ENCODE measurements around the gene SERPINB10.
"Not testable (repeated sequence)": the region's sequence is repeated elsewhere in the genome, so short reads cannot be mapped to it uniquely, and the experiment has no call there.

Gene SERPINB10

GRCh38 chr18:63936156-63936931 lies 28.6 kb downstream of the SERPINB10 start:
- Histone ChIP-seq H3K4me2 (ENCODE audit: low read length) (no peak overlapping the region), H2AFZ (ENCODE audit: low read length) (no peak overlapping the region), H3K4me1 (ENCODE audit: insufficient read depth, low read length, severe bottlenecking) (no peaks in the 10 kb centered on the region), H3K9me2 (ENCODE audit: low read depth, low read length) (no peaks in the 10 kb centered on the region), H4K20me1 (ENCODE audit: insufficient read depth, low read length) (no peaks in the 10 kb centered on the region), H3K9ac (ENCODE audit: low read length) (no peak overlapping the region), H3F3A (ENCODE audit: insufficient read depth, low read length) (no peaks in the 10 kb centered on the region), H3K27ac (ENCODE audit: low read depth, low read length, poor library complexity, severe bottlenecking) (no peak overlapping the region), H3K4me3 (ENCODE audit: low read depth, low read length, poor library complexity, severe bottlenecking) (no peak overlapping the region), H3K79me2 (ENCODE audit: insufficient read depth, low read length) (no peaks in the 10 kb centered on the region), H3K27me3 (ENCODE audit: insufficient read depth, low read length) (no peaks in the 10 kb centered on the region), H3K9me3 (ENCODE audit: low read length) (no peaks in the 10 kb centered on the region), H3K36me3 (ENCODE audit: insufficient read depth, low read length) (no peaks in the 10 kb centered on the region)
- no peak for TF ChIP-seq EZH2 (IDR thresholded peaks at IDR 0.05; ENCODE audit: borderline replicate concordance, low read length)
- TF ChIP-seq CTCF (IDR thresholded peaks at IDR 0.05; ENCODE audit: low read length): peak; percentile 65

DNA sequence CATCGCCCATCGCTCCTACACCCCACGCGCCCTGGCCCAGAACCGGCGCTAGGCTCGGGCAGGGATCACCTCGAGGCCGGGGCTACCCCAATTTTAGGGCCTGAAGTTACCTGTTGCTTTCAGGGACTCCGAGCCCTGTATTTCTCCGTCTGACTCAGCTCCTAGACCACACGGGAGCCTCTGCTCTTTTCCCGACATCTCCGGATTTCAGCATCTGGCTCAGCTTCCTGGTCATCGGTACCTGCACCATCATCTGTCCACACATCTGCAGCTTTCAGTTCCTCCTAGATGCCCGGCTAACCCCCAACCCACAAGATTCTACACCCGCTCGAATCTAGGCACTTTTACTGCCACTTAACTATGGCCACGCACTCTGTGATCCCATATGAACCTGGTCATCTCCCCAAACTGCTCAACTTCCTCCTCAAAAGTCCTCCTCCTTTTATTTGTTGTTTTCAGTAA lies 29.2 kb downstream of the SERPINB10 start:
- H3F3A ChIP-seq (ENCODE audit: insufficient read depth, low read length): no peaks in the 10 kb centered on the region
- TF ChIP-seq CTCF (IDR thresholded peaks at IDR 0.05; ENCODE audit: low read length) (no peak), EZH2 (IDR thresholded peaks at IDR 0.05; ENCODE audit: borderline replicate concordance, low read length) (no peak)
- H3K27ac ChIP-seq (ENCODE audit: low read depth, low read length, poor library complexity, severe bottlenecking): no peak overlapping the region

GRCh38 chr18:63940008-63940407 lies 32.2 kb downstream of the SERPINB10 start:
- H3K9ac ChIP-seq (ENCODE audit: low read length): no peak overlapping the region
- H3K27me3 ChIP-seq (ENCODE audit: insufficient read depth, low read length): no peaks in the 10 kb centered on the region
- no peaks in the 10 kb centered on the region for H3K4me1 ChIP-seq (ENCODE audit: insufficient read depth, low read length, severe bottlenecking)
- no peaks in the 10 kb centered on the region for H3K36me3 ChIP-seq (ENCODE audit: insufficient read depth, low read length)
- no peaks in the 10 kb centered on the region for H3K79me2 ChIP-seq (ENCODE audit: insufficient read depth, low read length)
- no peaks in the 10 kb centered on the region for H4K20me1 ChIP-seq (ENCODE audit: insufficient read depth, low read length)
- H3K4me3 ChIP-seq (ENCODE audit: low read depth, low read length, poor library complexity, severe bottlenecking): no peak overlapping the region
- no peaks in the 10 kb centered on the region for H3K9me3 ChIP-seq (ENCODE audit: low read length)
- no peaks in the 10 kb centered on the region for H3K9me2 ChIP-seq (ENCODE audit: low read depth, low read length)
- H3K27ac ChIP-seq (ENCODE audit: low read depth, low read length, poor library complexity, severe bottlenecking): no peak overlapping the region
- H3K4me2 ChIP-seq (ENCODE audit: low read length): no peak overlapping the region
- no peak for TF ChIP-seq CTCF (IDR thresholded peaks at IDR 0.05; ENCODE audit: low read length)
- TF ChIP-seq EZH2 (IDR thresholded peaks at IDR 0.05; ENCODE audit: borderline replicate concordance, low read length): no peak
- no peaks in the 10 kb centered on the region for H3F3A ChIP-seq (ENCODE audit: insufficient read depth, low read length)
- H2AFZ ChIP-seq (ENCODE audit: low read length): no peak overlapping the region

More for the DNA sequence above, 29.2 kb downstream of the SERPINB10 start:
- no peaks in the 10 kb centered on the region for H3K9me3 ChIP-seq (ENCODE audit: low read length)
- no peak overlapping the region for H3K4me2 ChIP-seq (ENCODE audit: low read length)
- no peaks in the 10 kb centered on the region for H3K36me3 ChIP-seq (ENCODE audit: insufficient read depth, low read length)
- H3K79me2 ChIP-seq (ENCODE audit: insufficient read depth, low read length): no peaks in the 10 kb centered on the region
- H3K27me3 ChIP-seq (ENCODE audit: insufficient read depth, low read length): no peaks in the 10 kb centered on the region
- H3K9me2 ChIP-seq (ENCODE audit: low read depth, low read length): no peaks in the 10 kb centered on the region
- H4K20me1 ChIP-seq (ENCODE audit: insufficient read depth, low read length): no peaks in the 10 kb centered on the region
- H3K9ac ChIP-seq (ENCODE audit: low read length): no peak overlapping the region
- H3K4me3 ChIP-seq (ENCODE audit: low read depth, low read length, poor library complexity, severe bottlenecking): no peak overlapping the region
- H3K4me1 ChIP-seq (ENCODE audit: insufficient read depth, low read length, severe bottlenecking): no peaks in the 10 kb centered on the region
- H2AFZ ChIP-seq (ENCODE audit: low read length): no peak overlapping the region

- not testable (repeated sequence) for H3K79me2 ChIP-seq (ENCODE audit: insufficient read depth, low read length); H3K36me3 ChIP-seq (ENCODE audit: insufficient read depth, low read length); H3K4me1 ChIP-seq (ENCODE audit: insufficient read depth, low read length, severe bottlenecking); H3K27me3 ChIP-seq (ENCODE audit: insufficient read depth, low read length); H3K4me2 ChIP-seq (ENCODE audit: low read length); H2AFZ ChIP-seq (ENCODE audit: low read length); H3K4me3 ChIP-seq (ENCODE audit: low read depth, low read length, poor library complexity, severe bottlenecking); H3K9me3 ChIP-seq (ENCODE audit: low read length); H3K9ac ChIP-seq (ENCODE audit: low read length); H3K27ac ChIP-seq (ENCODE audit: low read depth, low read length, poor library complexity, severe bottlenecking); H3F3A ChIP-seq (ENCODE audit: insufficient read depth, low read length); H4K20me1 ChIP-seq (ENCODE audit: insufficient read depth, low read length); H3K9me2 ChIP-seq (ENCODE audit: low read depth, low read length)
Observed at GRCh38 chr18:63940543-63941050, 32.8 kb downstream of the SERPINB10 start.

All from OCI-LY1 (cell line).